GM21786 (cell line): ENCODE data around the gene SPRING1.
"Not testable (repeated sequence)": the region's sequence is repeated elsewhere in the genome, so short reads cannot be mapped to it uniquely, and the experiment has no call there.

Source experiments
- ATAC-seq: cut with Tn5 transposase; IDR thresholded peaks from one replicate; pipeline ENCODE4 v1.9.1; 2021; ENCODE audit not compliant: unreplicated experiment

The SPRING1 gene

GRCh38 chr12:116737774-116738657 lies at the start of gene SPRING1, which contains the start of gene RNFT2:
Gene SPRING1 (minus strand): TSS chr12:116738069. CDS start chr12:116737900, 169 bp downstream.
Gene RNFT2 (plus strand): TSS chr12:116738315. CDS start chr12:116740498, 2,183 bp downstream.
- peak; percentile 98 for ATAC-seq

- no peak for ATAC-seq
Observed at GRCh38 chr12:116784238-116784612, 46.4 kb upstream of the SPRING1 start.

- ATAC-seq: no peak
Observed at GRCh38 chr12:116783525-116784237, 45.8 kb upstream of the SPRING1 start.

- ATAC-seq: no peak
Observed at GRCh38 chr12:116780942-116781341, 43.1 kb upstream of the SPRING1 start.

GRCh38 chr12:116779597-116779996 lies 41.7 kb upstream of the SPRING1 start:
- ATAC-seq: no peak

GRCh38 chr12:116777245-116777644 lies 39.4 kb upstream of the SPRING1 start:
- ATAC-seq: no peak

GRCh38 chr12:116774020-116774419 lies 36.2 kb upstream of the SPRING1 start:
- no peak for ATAC-seq

- ATAC-seq: no peak
Observed at GRCh38 chr12:116773276-116773731, 35.4 kb upstream of the SPRING1 start.

- ATAC-seq: no peak
Observed at GRCh38 chr12:116771651-116772050, 33.8 kb upstream of the SPRING1 start.

- no peak for ATAC-seq
Observed at GRCh38 chr12:116766746-116767145, 28.9 kb upstream of the SPRING1 start.

- ATAC-seq: no peak
Observed at GRCh38 chr12:116766285-116766684, 28.4 kb upstream of the SPRING1 start.

GRCh38 chr12:116765271-116765670 lies 27.4 kb upstream of the SPRING1 start:
- no peak for ATAC-seq

GRCh38 chr12:116761499-116761898 lies 23.6 kb upstream of the SPRING1 start:
- ATAC-seq: no peak

GRCh38 chr12:116760622-116761020 lies 22.8 kb upstream of the SPRING1 start:
- ATAC-seq: no peak

- ATAC-seq: no peak
Observed at GRCh38 chr12:116759783-116760621, 22.1 kb upstream of the SPRING1 start.

GRCh38 chr12:116754783-116755182 lies 16.9 kb upstream of the SPRING1 start:
- not testable (repeated sequence) for ATAC-seq

GRCh38 chr12:116754097-116754496 lies 16.2 kb upstream of the SPRING1 start:
- ATAC-seq: not testable (repeated sequence)

- ATAC-seq: no peak
Observed at GRCh38 chr12:116750298-116750697, 12.4 kb upstream of the SPRING1 start.

GRCh38 chr12:116749884-116750283 lies 12.0 kb upstream of the SPRING1 start:
- ATAC-seq: no peak

- no peak for ATAC-seq
Observed at GRCh38 chr12:116745554-116745953, 7.7 kb upstream of the SPRING1 start.

GRCh38 chr12:116744766-116745165 lies 6.9 kb upstream of the SPRING1 start:
- ATAC-seq: no peak
